Measurements from ENCODE around the gene ULBP3. TPM values are rescaled to one million over a fixed set of nuclear protein-coding genes. Genes with fewer than 3 reads are reported as not detected.

Gene ULBP3
- total RNA-seq, 2 experiments from 2014 or later, result 0.44 TPM; not detected in 1

- Histone ChIP-seq H3K27ac (ENCODE audit: low read depth in 1 of 2, low read length in 2 of 2) (no peak overlapping the region), H3K36me3 (ENCODE audit: insufficient read depth, low read length) (no peaks in the 10 kb centered on the region), H3K4me3 (ENCODE audit: low read length) (no peak overlapping the region), H3K27me3 (ENCODE audit: control insufficient read depth in 1 of 2, insufficient read depth in 2 of 2, low read length in 2 of 2) (peaks cover 0 to 3% of the 10 kb centered on the region in 2 experiments), H3K9me3 (ENCODE audit: control insufficient read depth in 1 of 2, insufficient read depth in 1 of 2, low read length in 2 of 2) (no peaks in the 10 kb centered on the region), H3K4me1 (ENCODE audit: insufficient read depth, low read length) (no peaks in the 10 kb centered on the region)
- Mint-ChIP-seq H3K27me3 (peaks cover 20% of the 10 kb centered on the region), H3K4me3 (no peak overlapping the region), H3K9me3 (no peaks in the 10 kb centered on the region), H3K4me1 (ENCODE audit: low read depth) (no peaks in the 10 kb centered on the region), H3K36me3 (ENCODE audit: low read depth) (no peaks in the 10 kb centered on the region), H3K27ac (no peak overlapping the region)
- no peak for DNase-seq
- POLR2A ChIA-PET, result no interaction called here
- ATAC-seq (ENCODE audit: poor library complexity), result no peak
- no peak for TF ChIP-seq CTCF (IDR thresholded peaks at IDR 0.05)
- CTCF ChIA-PET, result no interaction called here
- intact Hi-C loops (cut with DNase I, micrococcal nuclease), result no loop called here
Measured at GRCh38 chr6:150099546-150099945, 30.6 kb upstream of the ULBP3 start.

- H3K4me1 Mint-ChIP-seq (ENCODE audit: low read depth), result no peaks in the 10 kb centered on the region
- no peak overlapping the region for H3K27ac Mint-ChIP-seq
- Histone ChIP-seq H3K36me3 (ENCODE audit: insufficient read depth, low read length) (no peaks in the 10 kb centered on the region), H3K4me1 (ENCODE audit: insufficient read depth, low read length) (no peaks in the 10 kb centered on the region), H3K4me3 (ENCODE audit: low read length) (no peak overlapping the region), H3K9me3 (ENCODE audit: control insufficient read depth in 1 of 2, insufficient read depth in 1 of 2, low read length in 2 of 2) (no peaks in the 10 kb centered on the region), H3K27ac (ENCODE audit: low read depth in 1 of 2, low read length in 2 of 2) (no peak overlapping the region), H3K27me3 (ENCODE audit: control insufficient read depth in 1 of 2, insufficient read depth in 2 of 2, low read length in 2 of 2) (peaks cover 0 to 3% of the 10 kb centered on the region in 2 experiments)
- no peak for DNase-seq
- intact Hi-C loops (cut with DNase I, micrococcal nuclease), result no loop called here
- no peak overlapping the region for H3K4me3 Mint-ChIP-seq
- ChIA-PET CTCF (no interaction called here), POLR2A (no interaction called here)
- ATAC-seq (ENCODE audit: poor library complexity), result no peak
- peaks cover 21% of the 10 kb centered on the region for H3K27me3 Mint-ChIP-seq
- H3K36me3 Mint-ChIP-seq (ENCODE audit: low read depth), result no peaks in the 10 kb centered on the region
- TF ChIP-seq CTCF (IDR thresholded peaks at IDR 0.05), result no peak
- H3K9me3 Mint-ChIP-seq, result no peaks in the 10 kb centered on the region
Measured at GRCh38 chr6:150098155-150098554, 29.2 kb upstream of the ULBP3 start.

GRCh38 chr6:150093397-150093796, 24.5 kb upstream of the ULBP3 start:
- H3K4me1 ChIP-seq (ENCODE audit: insufficient read depth, low read length), result no peaks in the 10 kb centered on the region
- Mint-ChIP-seq H3K27ac (no peak overlapping the region), H3K4me1 (ENCODE audit: low read depth) (no peaks in the 10 kb centered on the region), H3K9me3 (no peaks in the 10 kb centered on the region), H3K36me3 (ENCODE audit: low read depth) (no peaks in the 10 kb centered on the region), H3K27me3 (peaks cover 17% of the 10 kb centered on the region), H3K4me3 (no peak overlapping the region)
- TF ChIP-seq CTCF (IDR thresholded peaks at IDR 0.05), result no peak
- intact Hi-C loops (cut with DNase I, micrococcal nuclease), result no loop called here
- H3K36me3 ChIP-seq (ENCODE audit: insufficient read depth, low read length), result no peaks in the 10 kb centered on the region
- H3K27ac ChIP-seq (ENCODE audit: low read depth in 1 of 2, low read length in 2 of 2), result no peak overlapping the region
- POLR2A ChIA-PET, result no interaction called here
- no peak for ATAC-seq (ENCODE audit: poor library complexity)
- H3K9me3 ChIP-seq (ENCODE audit: control insufficient read depth in 1 of 2, insufficient read depth in 1 of 2, low read length in 2 of 2), result no peaks in the 10 kb centered on the region
- no peak overlapping the region for H3K4me3 ChIP-seq (ENCODE audit: low read length)
- CTCF ChIA-PET, result no interaction called here
- peaks cover 0 to 3% of the 10 kb centered on the region in 2 experiments for H3K27me3 ChIP-seq (ENCODE audit: control insufficient read depth in 1 of 2, insufficient read depth in 2 of 2, low read length in 2 of 2)
- no peak for DNase-seq
